ENCODE data around the gene IFRD1.

DNA sequence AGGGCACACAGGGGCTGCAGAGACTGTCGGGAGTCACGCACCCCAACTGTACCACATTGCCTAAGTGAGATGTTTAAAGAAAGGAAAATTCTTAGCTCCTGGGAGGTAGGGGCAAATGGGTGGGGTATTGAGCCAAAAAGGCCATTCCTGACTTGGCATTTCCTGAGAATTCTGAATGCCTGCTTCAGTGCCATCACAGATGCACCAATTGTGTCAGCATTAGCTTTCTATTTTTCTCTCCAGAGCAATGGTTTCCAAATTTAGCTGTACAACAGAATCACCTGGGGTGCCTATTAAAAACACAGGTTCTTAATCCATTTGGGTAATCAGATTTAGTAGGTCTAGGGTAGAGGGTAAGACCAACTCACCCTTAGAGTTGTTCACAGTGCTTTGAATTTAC lies 73.6 kb downstream of the IFRD1 start:
- no peak for TF ChIP-seq EZH2phosphoT487 (IDR thresholded peaks at IDR 0.05; ENCODE audit: low read depth)
- TF ChIP-seq, protein P1, sequence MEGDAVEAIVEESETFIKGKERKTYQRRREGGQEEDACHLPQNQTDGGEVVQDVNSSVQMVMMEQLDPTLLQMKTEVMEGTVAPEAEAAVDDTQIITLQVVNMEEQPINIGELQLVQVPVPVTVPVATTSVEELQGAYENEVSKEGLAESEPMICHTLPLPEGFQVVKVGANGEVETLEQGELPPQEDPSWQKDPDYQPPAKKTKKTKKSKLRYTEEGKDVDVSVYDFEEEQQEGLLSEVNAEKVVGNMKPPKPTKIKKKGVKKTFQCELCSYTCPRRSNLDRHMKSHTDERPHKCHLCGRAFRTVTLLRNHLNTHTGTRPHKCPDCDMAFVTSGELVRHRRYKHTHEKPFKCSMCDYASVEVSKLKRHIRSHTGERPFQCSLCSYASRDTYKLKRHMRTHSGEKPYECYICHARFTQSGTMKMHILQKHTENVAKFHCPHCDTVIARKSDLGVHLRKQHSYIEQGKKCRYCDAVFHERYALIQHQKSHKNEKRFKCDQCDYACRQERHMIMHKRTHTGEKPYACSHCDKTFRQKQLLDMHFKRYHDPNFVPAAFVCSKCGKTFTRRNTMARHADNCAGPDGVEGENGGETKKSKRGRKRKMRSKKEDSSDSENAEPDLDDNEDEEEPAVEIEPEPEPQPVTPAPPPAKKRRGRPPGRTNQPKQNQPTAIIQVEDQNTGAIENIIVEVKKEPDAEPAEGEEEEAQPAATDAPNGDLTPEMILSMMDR (IDR thresholded peaks at IDR 0.05; ENCODE audit: low read depth, low read length), result no peak

Measured in OCI-LY3 (cell line).